Activated naive CD4-positive, alpha-beta T cell treated with Interleukin-2 at 50 U/mL for 16 hours (primary cell): Measurements from ENCODE around the gene APAF1.

Experiments used
- DNase-seq: peaks from one replicate; pipeline ENCODE4 v3.0.0-alpha.2; 2020

APAF1 gene

GRCh38 chr12:98674841-98675240, 29.8 kb downstream of the APAF1 start:
- DNase-seq = no peak

- DNase-seq = no peak
These were observed 33.3 kb downstream of the APAF1 start for GRCh38 chr12:98678236-98678945.

GRCh38 chr12:98678946-98679610, 34.0 kb downstream of the APAF1 start:
- no peak for DNase-seq

GRCh38 chr12:98679611-98680005, 34.5 kb downstream of the APAF1 start:
- DNase-seq = no peak

GRCh38 chr12:98684199-98684598, 39.1 kb downstream of the APAF1 start:
- DNase-seq = no peak

- no peak for DNase-seq
These were observed 41.5 kb downstream of the APAF1 start for GRCh38 chr12:98686603-98687002.

- DNase-seq = no peak
These were observed 46.3 kb downstream of the APAF1 start for GRCh38 chr12:98691351-98691750.

GRCh38 chr12:98696036-98696646, 51.1 kb downstream of the APAF1 start:
- no peak for DNase-seq

GRCh38 chr12:98697209-98697608, 52.1 kb downstream of the APAF1 start:
- no peak for DNase-seq

GRCh38 chr12:98698603-98699463, 53.7 kb downstream of the APAF1 start:
- DNase-seq = peak; percentile 51

GRCh38 chr12:98699586-98699985, 54.5 kb downstream of the APAF1 start:
- DNase-seq = no peak

- no peak for DNase-seq
These were observed 56.1 kb downstream of the APAF1 start for GRCh38 chr12:98701166-98701565.

GRCh38 chr12:98709022-98709421, 63.9 kb downstream of the APAF1 start:
- no peak for DNase-seq

- no peak for DNase-seq
These were observed 69.3 kb downstream of the APAF1 start for GRCh38 chr12:98714426-98714825.

GRCh38 chr12:98719515-98720504, 74.7 kb downstream of the APAF1 start:
- no peak for DNase-seq

GRCh38 chr12:98721204-98721702, 76.2 kb downstream of the APAF1 start:
- DNase-seq = no peak

- no peak for DNase-seq
These were observed 79.5 kb downstream of the APAF1 start for GRCh38 chr12:98724384-98725155.

GRCh38 chr12:98725476-98726247, 80.6 kb downstream of the APAF1 start:
- peak; percentile 55 for DNase-seq

- no peak for DNase-seq
These were observed 82.1 kb downstream of the APAF1 start for GRCh38 chr12:98727196-98727595.

GRCh38 chr12:98730412-98730811, 85.3 kb downstream of the APAF1 start:
- no peak for DNase-seq
